CD4-positive, alpha-beta T cell treated with Interleukin-10 for 1 hour (primary cell): Measurements from ENCODE around the gene CPB2.

Experiments
- DNase-seq: peaks from one replicate; pipeline ENCODE4 v3.0.0-alpha.2; 2020

Gene CPB2

DNA sequence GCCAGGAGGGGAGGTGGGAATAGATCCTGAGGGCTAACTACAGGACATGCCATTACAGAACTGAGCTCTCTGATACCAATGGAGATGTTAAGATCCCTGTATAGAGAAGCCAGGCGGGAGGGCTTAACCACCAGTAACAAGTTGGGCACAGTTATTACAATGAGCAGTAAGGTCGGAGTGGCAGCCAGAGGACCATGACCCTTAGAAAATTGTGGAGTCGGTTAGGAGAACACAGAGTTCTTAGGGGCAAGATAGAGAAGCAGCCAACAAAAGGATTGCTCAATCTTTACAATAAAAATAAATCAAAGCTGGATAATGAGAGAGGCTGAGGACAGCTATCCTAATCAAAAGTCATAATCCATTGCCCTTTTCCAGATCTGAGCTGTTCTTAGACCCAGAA, 10.4 kb downstream of the CPB2 start:
- DNase-seq = no peak

DNA sequence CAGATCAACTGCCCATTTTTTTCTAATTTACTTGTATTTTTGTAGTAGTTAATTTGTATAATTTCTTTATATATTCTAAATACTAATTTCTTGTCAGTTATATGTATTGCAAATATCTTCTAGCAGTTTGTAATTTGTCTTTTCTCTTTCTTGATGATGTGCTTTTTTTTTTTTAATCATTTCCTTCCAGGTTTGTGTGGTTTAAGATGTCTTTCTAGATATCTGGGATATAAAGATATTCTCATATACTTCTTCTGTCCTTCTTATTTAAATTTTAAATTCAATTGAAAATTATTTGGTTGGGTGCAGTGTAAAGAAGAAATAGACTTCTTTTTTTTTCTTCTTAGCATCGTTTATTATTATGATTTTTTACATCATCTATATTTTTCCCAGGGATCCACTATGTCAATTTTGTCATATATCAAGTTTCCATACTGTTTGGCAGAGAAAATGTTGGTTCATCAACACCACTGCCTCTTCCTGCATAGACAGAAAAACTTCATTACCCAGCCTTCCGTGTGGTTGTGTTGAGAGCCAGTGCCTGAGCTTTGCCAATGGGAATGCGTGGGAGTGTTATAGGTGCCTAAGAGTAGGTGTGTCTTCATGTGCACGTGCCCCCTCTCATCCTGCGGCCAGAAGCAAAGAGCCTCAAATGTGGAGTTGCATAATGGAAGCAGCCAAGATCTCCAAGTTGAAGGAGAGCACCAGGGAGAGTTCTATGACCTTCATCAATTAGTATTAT, 15.8 kb downstream of the CPB2 start:
- no peak for DNase-seq

DNA sequence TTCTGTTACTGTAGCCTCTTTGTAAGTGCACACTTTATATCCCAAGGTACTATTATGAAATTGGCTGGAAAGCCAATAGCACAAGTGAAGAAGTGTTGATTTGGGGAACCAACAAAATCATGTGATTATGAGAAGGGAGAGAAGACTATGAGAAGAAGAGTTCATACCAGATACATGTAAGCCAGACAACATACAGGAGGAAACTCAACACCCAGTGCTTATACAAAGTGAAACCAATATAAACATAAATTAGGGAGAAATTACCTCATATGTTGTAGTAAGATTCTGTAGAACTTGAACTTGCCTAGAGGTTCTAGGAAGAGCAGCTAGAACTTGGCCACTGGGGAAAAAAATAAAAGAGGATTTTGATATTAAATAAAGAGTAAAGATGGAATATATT, 17.4 kb downstream of the CPB2 start:
- DNase-seq = no peak

DNA sequence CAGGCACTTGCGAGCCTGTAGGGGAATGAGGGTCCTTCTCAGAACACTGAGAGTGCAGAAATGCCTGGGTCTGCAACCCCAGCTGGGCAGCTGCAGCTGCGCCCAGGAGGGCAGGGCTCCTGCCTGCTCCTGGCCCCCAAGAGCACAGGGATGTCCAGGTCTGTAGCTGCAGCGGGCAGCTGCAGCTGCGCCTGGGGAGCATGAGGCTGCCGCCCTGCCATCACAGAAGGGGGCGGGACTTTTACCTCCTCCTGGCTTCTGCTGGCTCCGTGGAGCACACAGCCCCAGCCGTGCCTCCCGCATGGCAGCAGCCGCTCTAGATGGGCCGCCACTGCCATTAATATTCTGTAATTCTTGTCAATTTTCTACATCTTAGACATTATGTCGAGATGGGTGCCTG, 17.8 kb downstream of the CPB2 start:
- DNase-seq = no peak

DNA sequence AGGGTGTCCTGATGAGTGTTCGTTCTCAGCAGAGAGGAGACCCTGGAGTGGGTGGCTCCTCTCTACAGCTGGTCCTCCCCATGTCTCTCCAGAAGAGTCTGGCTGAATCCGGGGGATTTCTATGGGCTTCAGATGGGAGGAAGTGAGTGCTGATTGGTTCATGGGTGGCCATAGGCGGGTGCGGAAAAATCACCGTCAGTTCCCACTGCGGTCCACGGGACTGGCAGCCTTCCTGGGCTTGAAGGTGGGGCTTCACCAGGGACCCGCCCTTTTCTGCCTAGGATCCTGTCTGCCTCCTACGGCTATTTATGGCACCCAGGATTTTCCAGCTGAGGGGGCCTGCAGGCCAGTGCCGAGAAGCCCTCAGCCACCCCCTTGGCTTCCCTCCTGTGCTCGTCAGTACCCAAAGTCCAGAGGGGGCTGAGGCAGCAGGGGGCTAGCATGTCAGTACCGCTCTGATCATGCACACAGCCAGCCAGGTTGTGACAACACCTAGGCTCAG, 18.4 kb downstream of the CPB2 start:
- DNase-seq = no peak

DNA sequence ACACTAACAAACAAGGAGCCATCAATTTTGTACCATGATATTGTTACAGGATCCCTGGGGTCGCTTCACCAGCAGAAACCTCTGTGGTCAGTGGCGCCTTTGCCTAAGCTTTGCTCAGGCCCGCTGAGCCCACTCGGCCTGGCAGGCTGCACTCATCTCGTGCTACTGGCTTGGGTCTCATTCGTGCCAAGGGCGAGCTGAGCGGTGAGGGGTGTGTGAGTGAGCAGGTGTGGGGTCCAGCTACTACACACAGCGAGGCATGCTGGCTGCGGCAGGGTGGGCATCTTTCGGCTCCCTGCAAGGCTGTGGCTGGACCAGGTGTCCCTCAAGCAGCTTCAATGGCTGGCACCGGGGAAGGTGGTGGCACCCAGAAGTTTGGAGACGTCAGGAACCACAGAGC, 19.1 kb downstream of the CPB2 start:
- DNase-seq = no peak

DNA sequence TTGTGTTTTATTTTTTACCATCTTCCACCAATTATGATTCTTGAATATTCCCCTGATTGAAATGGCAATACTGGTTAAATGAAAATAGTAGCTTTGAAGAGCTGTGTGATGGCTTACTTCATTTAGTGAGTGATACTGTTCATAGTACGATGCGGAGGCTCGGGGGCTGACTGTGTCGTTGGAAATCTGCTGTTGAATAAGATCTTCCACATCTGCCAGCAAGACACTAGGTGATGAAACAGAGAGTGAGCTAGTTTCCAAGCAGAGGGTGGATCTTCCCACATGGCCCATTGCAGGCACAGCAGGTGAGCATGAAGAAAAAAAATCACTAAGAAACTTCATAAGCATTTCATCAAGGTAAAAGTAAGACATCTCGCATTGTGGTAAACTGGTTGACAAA, 22.5 kb downstream of the CPB2 start:
- DNase-seq = no peak

DNA sequence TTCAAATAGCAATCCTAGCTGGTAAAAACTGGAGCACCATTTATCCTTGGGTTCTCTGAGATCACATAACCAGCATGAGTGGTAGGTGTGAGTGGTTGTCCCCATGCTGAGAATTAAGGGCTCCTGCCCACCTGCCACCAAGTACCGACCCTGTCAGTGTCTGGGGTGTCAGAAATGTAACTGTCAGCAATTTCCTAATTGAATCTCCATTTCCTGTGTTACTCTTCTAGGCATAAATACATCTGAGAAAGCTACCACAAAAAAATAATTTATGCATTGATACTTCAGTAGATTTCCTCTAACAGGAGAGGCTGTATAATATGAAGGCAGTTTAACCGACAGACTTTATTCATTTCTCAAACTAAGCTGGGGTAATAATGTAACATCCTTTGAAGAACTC, 25.1 kb downstream of the CPB2 start:
- DNase-seq = no peak

DNA sequence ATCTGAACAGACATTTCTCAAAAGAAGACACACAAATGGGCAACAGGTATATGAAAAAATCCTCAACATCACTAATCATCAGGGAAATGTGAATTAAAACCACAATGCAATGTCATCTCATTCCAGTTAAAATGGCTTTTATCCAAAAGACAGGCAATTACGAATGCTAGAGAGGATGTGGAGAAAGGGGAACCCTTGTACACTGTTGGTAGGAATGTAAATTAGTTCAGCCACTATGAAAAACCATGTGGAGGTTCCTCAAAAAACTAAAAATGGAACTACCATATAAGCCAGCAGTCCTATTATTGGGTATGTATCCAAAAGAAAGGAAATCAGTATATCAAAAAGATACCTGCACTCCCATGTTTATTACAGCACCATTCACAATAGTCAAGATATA, 27.6 kb downstream of the CPB2 start:
- DNase-seq = no peak

DNA sequence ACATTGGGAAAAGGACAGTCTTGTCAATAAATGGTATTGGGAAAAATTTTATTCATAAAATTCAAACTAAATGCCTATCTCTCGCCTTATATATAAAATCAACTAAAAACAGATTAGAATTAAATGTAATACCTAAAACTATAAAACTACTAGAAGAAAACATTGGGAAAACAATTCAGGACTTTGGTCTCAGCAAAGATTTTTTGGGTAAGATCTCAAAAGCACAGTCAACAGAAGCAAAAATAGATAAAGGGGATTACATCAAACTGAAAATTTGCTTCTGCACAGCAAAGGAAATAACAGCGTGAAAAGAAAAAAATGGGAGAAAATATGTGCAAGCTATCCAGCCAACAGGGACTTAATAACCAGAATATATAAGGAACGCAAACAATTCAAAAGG, 28.0 kb downstream of the CPB2 start:
- DNase-seq = no peak

DNA sequence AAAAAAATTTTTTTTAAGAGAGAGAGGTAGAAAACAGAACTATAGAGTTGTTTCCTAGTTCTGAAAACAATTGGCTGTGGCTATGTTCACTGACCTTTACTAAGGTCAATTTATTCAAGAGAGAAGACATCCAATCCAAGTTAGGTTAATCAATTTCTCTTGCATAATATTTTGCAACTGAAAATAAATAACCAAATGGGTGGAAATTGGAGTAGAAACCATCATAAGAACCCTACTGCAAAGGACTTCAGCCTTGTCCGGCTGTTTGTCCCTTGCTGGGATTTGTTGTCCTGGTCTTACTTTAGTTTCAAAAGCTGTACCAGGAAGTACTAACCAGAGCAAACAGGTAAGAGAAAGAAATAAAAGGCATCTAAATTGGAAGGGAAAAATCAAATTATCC, 29.0 kb downstream of the CPB2 start:
- DNase-seq = no peak

DNA sequence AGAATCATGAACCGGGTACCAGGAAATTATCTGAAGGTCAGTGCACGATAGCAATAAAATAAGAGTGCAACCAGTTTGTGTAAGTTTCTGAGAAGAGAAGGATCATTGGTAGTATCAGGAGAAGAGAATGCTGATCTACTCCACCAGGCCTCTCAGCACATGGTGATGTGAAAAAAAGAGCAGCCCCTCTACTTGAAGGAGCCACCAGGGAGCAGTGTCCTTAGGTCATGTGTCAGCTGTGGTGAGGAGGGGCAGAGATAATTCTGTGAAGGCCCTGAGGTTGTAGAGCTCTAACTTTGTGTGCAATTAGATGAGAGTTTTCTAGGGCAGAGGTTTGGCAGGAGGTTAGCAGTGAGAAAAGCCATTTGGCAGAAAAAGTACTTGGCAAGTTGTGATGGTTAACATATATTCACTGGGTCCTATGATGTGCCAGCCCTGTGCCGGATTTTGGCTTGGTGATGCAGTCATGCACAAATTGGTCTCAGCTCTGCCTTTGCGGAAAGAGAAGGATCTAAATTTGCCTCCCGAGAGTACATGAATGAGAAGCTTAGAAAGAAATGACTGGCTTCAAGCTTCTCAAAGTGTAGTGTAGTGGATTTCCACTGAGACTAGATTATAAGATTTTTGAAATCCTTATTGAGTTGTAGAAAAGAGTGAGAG, 33.1 kb downstream of the CPB2 start:
- no peak for DNase-seq

DNA sequence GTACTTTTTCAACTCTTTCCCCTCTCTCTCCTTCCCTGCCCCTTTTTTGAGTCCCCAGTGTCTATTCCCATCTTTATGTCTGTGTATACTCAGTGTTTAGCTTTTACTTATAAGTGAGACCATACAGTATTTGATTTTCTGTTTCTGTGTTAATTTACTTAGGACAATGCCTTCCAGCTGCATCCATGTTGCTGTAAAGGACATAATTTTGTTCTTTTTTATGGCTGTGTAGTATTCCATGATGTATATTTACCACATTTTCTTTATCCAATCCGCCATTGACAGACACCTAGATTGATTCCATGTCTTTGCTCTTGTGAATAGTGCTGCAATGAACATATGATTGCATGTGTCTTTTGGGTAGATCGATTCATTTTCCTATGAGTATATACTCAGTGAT, 41.5 kb downstream of the CPB2 start:
- no peak for DNase-seq

DNA sequence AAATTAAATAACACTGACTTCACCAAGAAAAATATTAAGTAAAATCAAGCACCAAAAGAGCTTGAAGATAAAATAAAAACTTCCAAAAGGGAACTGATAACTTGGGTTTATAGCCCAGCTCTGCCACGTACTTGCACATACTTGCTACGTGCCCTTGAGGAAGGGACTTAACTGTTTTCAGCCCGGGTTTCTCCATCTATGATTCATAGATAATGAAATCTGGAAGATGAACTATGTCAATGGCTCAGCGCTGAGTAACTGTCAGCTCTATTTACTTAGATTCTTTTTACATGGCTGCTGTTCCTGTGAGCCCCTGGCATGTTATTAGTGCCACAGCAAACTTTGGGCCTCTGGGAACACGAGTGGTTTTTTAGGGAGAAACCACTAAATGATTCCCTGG, 42.6 kb downstream of the CPB2 start:
- DNase-seq = no peak

DNA sequence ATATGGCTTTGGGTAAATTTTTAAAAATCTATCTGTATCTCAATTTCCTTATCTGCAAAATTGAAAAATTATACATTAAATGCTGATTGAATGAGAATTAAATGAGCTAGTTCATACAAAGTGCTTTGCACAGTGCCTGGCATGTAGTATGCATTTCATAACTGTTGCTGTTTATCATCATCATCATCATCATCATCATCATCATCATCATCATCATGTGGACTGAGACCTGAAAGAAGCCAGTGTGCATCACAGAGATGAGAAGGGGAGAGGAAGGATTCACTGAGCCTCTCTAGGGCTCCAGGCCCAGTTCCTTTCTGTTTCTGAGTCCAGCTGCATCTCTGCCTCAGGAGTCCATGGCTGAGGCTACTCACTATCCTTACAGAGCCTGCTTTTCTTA, 45.4 kb downstream of the CPB2 start:
- no peak for DNase-seq

DNA sequence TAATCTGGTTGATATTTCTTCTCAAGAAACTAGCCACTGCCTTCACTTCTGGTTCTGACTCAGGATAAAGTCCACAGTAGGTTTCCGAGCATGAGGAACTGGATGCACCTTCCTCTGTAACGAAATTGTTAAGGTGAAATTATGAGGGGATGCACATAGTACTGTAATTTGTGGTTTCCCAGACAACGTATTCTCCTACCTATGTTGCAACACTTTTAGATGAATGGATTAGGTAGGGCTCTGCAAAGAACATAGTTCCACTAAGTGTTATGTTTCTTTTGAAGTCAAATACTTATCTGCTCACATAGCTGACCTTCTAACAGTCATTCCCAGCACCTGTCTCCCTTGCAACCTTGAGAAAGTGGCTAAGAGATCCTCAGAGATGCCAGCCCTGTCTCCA, 46.6 kb downstream of the CPB2 start:
- DNase-seq = no peak

DNA sequence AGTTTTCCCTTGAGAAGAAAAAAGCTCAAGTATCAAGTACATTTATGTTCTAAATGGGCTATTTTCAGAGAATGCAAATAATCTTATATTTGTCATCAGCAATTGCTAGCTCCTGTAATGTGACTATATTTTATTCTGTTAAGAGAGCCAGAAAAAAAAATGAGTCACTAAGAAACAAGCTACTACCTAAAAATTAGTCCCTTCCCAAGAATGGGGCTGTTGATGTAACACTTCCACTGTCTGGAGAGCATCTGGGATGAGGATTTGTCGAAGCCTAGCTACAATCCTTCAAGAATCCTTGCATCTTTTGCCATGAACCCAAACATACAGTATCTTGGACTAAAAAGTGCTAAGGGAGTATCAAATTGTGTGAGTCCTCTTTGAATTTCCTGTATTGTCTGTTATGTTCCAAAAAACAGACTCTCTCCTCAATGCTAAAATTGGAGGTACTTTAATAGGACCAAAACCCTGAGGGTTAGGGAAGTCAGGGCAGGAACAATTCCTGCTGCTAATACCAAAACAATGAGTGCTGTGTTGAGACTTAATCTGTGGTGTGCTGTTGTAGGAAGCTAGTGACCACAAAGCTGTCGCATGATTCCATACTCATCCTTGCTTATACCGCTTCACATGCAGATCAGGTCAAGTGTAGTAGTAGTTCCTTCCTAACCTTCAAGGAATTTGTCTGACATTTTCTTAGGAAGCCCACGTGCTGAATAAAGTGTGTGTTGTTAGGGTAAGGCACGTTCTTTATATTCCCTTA, 47.4 kb downstream of the CPB2 start:
- DNase-seq = no peak

DNA sequence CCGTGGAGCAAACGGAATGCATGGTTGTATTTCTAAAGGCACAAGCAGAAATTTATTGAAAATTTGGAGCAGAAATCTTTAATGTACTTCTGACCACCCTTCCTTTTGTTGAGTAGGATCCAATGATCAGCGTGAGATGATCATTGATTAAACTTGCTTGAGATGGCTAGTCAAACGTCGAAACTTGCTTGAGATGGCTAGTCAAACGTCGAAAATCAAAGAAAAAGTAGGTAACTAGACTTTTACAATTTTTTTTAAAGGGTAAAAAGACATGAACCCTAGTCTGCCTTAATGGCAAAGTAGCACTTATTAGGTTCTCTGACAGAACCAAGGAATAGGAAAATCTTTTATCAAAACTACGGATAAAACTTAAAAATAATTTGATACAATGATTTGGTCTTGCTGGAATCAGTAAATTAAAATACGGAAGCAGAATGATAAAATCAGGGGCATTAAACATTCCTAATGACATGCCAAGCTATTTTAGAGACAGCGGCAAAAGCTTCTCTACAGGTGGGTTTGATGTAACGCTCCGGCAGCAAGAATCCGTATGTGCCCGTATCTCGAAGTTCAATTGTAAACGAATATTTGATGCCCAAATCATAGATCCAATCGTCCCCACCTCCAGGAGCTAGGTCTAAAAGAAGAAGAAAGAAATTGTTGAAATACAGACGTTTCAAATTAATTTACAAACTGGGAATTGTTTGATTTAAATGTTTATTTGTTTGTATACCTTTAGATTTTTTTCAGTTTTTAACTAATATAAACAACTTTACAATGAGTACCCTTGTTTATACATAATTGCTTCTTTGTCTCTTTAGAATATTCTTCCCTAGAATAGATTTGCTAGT, 51.4 kb downstream of the CPB2 start:
- DNase-seq = no peak

DNA sequence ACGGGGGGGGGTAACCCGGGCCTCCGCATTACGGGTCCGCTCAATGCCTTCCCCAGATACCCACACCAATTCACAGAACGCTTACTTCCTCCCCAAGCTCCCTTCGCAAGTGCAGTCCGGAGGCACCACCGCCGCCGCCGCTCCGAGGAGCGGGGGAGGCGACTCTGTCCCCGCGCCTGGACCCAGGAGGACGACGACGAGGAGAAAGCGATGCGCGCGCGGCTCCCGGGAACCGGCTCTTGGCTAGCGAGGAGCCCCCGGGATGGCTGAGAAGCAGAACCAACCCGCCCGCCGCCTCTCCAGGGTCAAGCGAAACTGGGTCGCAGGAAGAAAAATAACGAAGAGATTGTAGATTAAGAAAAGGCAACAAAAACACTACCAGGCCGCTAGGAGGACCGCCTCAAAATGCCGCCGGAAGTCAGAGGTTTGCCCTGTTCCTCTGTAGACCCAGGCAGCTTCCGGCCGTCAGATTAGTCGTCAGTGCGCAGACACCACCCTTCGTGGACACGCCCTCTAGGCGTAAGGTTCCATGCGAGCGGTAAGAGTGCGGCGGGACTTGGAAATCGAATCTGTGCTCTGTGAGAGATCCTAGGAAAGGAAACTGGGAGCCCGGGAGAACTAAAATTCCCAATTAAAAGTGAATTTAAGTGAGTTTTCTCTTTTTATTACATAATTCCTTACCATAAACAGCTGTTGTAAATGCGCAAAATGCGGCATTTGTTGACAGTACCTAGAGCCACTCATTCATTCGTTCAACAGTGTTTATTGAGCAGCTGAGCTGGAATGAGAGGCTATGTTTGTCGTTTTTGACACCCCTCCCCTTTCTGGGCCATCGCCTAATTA, 52.3 kb downstream of the CPB2 start, which contains the start of gene ZC3H13:
Gene ZC3H13, minus strand, starts transcription at position 428 of the 843 bp plus-strand sequence. CDS start 7,239 bp downstream, outside the sequence.
- DNase-seq = peak; percentile 94

DNA sequence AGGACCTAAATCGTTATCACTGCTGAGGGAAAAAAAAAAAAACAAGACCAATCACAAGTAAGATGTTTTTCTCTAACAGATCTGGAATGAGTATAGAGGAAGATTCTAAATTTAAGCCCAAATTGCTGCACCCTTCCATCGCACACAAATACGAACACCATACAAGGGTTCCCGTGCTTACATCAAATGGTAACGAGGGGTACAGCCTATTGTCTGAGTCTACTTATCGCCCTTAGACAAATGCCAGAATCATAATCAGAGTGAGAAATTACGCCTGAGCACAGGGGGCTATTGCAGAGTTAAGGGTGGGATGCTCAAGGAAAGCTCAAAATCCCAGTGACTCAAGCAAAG, 52.9 kb downstream of the CPB2 start:
- DNase-seq = no peak

DNA sequence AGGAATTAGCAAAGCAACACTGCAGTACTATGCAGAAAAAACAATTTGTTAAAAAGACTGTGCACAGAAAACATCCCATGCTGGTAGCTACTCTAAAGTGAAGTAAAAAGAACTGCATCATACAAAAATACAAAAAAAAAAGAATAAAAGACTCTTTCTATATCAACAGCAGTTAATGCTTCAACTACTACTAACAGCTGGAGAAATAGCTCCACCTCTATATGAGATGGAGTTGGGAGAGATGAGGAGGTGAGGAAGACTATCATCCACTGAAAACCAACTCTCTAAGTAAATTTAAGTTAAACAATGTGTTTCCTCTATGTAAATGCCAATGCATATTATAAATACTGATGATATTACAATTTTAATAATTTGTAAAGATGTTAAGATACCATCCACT, 54.1 kb downstream of the CPB2 start:
- DNase-seq = no peak

DNA sequence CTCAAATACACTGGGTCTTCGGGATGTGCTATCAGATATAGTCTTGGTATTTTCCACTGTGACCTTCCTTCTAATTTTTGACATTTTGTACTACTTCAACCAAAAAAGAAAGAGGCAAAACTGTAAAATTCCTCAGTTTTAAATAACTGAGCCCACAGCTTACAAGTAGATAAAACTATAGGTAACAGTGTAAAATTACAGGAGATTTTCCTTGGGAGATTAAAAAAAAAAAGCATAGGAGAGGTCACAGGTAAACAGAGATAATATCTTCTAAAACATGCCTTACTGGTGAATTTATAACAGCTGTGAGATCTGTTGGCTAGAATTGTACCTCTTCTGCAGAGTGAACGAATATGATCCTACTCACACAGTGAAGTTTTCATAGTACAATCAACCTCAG, 59.4 kb downstream of the CPB2 start:
- DNase-seq = no peak
